ENCODE data around the gene UAP1L1.
"Not testable (repeated sequence)": the region's sequence is repeated elsewhere in the genome, so short reads cannot be mapped to it uniquely, and the experiment has no call there.

Gene UAP1L1, protein sequence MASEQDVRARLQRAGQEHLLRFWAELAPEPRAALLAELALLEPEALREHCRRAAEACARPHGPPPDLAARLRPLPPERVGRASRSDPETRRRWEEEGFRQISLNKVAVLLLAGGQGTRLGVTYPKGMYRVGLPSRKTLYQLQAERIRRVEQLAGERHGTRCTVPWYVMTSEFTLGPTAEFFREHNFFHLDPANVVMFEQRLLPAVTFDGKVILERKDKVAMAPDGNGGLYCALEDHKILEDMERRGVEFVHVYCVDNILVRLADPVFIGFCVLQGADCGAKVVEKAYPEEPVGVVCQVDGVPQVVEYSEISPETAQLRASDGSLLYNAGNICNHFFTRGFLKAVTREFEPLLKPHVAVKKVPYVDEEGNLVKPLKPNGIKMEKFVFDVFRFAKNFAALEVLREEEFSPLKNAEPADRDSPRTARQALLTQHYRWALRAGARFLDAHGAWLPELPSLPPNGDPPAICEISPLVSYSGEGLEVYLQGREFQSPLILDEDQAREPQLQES

DNA sequence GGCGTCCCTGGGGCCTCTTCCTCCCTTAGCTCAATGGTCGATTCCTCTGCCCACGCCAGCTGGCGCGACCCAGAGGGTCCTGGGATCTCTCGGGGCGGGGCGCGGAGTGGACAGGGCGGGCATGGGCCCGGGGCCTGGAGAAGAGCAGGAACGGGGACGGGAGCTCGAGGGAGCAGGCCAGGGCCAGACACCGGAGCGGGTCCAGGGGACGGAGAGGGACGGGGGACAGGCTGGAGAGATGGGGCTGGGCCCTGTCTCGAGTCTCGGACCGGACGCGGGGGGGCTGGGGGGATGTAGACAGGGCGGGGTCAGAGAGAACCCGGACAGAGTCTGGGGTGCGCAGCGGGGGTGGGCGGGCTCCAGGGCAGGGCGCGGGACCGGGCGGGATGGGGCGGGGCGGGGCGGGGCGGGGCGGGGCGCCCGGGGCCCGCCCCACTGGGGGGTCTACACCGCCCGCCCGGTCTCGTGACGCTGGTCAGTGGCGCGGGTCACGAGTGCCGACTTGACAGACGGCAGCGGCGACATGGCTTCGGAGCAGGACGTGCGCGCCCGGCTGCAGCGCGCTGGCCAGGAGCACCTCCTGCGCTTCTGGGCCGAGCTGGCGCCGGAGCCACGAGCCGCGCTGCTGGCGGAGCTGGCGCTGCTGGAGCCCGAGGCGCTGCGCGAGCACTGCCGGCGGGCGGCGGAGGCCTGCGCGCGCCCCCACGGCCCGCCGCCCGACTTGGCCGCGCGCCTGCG, at the start of gene UAP1L1:
TSS of gene UAP1L1 (plus strand) at position 508 of the 738 bp plus-strand sequence. CDS start at position 524, 16 bp downstream.
- no peak for DNase-seq (ENCODE audit: low spot score)

DNA sequence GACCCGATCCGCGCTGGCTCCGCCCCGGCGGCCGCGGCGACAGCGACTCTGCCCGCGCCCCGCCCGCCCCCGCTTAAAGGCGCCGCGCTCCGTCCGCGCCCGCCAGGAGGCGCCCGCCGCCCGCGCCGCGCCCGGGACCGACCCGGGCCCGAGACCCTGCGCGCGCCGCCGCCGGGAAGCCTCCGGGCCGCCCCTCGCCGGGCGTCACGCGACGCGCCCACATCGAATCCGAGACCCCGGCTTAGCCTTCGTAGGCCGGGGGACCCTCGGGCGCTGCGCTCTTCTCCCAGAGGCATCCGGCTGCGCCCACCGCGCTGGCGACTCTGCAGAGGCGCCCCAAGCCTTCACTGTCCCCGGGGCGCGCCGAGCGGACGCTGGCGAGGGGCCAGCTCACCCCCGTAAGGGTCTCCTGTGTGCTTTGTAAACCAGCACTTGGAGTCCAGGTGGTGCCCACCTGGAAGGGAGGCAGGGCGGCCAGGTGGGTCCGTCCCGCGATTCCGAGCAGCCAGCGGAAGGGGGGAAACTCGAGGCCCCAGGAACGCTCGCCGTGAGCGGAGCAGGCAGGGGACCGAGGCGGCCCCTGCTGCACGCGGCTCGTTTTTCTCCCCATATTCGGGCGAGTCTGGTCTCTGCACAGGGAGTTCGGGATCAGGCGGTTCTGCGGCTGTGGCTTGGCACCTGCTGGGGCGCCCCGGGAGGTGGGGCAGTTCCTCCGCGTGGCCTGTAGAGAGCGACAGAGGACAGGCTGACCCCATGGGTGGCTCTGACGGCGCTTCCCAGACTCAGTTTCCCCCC, 48.9 kb upstream of the UAP1L1 start:
- DNase-seq (ENCODE audit: low spot score): peak; percentile 77

- DNase-seq (ENCODE audit: low spot score): peak; percentile 81
Measured at GRCh38 chr9:137029058-137029936, 48.0 kb upstream of the UAP1L1 start.

DNA sequence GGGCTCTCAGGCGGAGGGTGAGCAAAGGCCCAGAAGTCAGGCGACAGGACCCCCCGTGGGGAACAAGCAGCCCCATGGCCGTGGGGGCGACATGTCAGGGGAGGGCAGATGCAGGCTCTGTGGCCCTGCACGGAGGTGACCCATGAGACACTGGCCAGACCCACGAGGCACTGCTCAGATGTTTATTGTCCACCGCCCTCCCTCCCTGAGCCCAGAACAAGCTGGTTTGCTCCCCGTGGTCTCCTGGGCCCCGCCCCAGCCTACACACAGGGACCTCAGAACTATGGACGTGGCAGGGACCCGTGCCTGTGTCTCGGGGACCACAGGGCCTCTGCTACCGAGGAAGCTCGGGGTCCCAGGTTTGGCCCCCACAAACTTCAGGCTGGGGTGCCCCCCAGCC, 47.3 kb upstream of the UAP1L1 start:
- no peak for DNase-seq (ENCODE audit: low spot score)

- DNase-seq (ENCODE audit: low spot score): no peak
Measured at GRCh38 chr9:137030538-137031527, 46.5 kb upstream of the UAP1L1 start.

DNA sequence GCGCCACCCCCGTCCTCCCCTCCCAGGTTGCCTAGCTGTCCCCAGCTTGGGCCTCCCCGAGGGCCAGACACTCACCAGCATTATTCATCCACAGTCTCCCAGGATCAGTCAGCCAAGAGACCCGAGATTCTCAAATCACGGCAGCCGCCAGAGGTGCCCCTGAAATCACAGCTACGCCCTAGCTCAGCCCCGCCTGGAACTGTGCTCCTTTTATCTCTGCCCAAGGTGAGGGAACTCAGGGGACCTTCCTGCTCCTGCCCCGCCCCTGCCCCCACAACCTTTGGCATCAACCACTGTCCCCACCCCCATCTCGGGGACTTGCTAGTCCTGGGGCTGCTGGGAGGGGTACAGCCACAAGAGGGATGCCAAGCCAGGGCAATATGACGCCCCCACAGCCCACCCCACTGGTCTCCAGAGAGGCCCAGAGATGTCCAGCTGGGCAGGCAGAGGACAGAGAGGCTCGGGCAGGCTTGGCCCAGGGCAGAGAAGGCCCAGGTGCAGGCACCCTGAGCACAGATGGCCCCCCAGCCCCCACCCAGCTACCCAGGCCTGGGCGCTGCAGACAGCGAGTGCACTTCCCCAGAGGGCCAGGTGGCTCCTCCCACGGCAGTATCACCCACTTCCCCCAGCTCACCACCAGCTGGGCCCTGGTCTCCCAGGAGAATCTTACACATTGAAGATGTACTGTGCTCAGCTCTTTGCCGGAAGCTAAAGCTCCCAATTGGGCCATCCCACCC, 45.2 kb upstream of the UAP1L1 start, which contains the start of gene FUT7:
TSS of gene FUT7 (minus strand) at position 185 of the 737 bp plus-strand sequence. CDS start at position 88, 97 bp downstream.
- DNase-seq (ENCODE audit: low spot score): no peak

DNA sequence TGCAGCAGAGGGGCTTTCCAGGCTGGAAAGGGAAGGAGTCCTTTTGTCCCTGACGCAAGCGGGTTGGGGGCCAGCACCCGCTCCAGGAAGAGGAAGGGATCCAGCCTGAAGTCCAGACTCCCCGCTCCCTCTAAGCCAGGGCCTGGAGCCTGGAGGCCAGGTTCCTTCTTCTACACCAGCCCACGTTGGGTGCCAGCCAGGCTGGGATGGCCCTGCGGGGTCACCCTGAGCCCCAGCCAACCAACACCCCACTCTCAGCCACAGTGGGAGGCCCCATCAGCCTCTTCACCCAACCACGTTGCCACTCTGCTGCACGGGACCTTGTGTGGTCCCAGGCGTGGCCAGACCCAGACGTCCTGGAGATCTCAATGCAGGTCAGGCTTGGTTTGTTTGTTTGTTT, 44.5 kb upstream of the UAP1L1 start:
- no peak for DNase-seq (ENCODE audit: low spot score)

- DNase-seq (ENCODE audit: low spot score): not testable (repeated sequence)
Measured at GRCh38 chr9:137033481-137033880, 43.8 kb upstream of the UAP1L1 start.

DNA sequence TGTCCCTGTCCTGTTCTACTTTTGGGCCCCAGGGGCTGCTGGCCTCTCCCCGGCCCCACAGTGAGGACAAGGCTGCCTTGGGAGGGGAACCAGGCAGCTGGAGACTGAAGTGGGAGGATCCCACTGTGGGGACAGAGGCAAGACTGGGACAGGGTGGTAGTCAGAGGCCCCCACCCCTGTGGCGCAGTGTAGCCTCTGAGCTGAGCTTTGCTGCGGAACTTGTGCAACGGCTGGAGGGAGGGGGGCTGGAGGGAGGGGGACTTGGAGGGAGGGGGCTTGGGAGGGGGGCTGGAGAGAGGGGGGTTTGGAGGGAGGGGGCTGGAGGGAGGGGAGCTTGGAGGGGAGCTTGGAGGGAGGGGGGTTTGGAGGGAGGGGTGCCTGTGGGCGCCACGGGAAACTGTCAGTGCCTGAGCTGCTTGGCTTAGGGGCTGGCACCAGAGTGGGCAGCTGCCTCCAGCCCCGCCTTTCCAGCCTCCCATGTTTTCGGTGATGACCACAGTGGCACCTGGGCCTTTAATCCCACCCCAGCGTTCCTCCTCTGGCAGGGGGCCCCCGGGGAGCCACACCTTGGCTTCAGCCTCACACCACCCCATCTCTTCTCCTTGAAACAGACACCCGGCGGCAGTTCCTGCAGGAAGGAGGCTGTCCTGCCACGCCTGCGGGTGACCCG, 43.1 kb upstream of the UAP1L1 start:
- DNase-seq (ENCODE audit: low spot score): no peak

- peak; percentile 88 for DNase-seq (ENCODE audit: low spot score)
Measured at GRCh38 chr9:137034709-137035506, 42.4 kb upstream of the UAP1L1 start.

GRCh38 chr9:137035507-137035834, 41.8 kb upstream of the UAP1L1 start:
- DNase-seq (ENCODE audit: low spot score): no peak

DNA sequence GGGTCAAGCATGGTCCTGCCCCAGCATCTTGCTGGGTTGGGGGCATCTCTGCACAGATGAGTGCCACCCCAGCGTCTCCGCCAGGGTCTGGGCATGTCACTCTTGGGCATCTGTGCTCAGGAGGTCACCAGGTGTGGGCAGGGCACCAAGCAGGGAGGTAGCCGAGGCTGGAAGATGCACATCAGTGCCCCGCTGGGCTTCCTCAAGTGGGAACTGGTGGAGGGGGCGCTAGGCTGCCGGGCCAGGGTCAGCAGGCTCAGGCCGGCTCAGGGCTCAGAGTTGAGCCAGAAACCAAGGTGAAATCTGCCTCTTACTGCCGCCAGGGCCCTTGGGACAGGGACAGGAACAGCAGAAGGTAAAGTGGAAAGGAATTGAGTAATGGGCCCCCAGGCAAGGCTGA, 41.4 kb upstream of the UAP1L1 start:
- DNase-seq (ENCODE audit: low spot score): no peak

GRCh38 chr9:137037035-137037434, 40.3 kb upstream of the UAP1L1 start:
- DNase-seq (ENCODE audit: low spot score): no peak

DNA sequence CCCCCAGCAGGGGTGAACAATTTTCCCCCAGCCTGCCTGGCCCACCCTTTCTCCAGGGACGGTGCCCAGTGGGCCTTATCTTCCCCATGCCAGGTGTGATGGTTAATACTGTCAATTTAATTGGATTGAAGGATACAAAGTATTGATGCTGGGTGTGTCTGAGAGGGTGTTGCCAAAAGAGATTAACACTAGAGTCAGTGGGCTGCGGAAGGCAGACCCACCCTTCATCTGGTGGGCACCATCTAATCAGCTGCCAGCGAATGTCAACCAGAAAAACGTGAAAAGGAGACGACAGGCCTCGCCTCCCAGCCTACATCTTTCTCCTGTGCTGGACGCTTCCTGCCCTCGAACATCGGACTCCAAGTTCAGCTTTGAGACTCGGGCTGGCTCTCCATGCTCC, 39.8 kb upstream of the UAP1L1 start:
- DNase-seq (ENCODE audit: low spot score): no peak

DNA sequence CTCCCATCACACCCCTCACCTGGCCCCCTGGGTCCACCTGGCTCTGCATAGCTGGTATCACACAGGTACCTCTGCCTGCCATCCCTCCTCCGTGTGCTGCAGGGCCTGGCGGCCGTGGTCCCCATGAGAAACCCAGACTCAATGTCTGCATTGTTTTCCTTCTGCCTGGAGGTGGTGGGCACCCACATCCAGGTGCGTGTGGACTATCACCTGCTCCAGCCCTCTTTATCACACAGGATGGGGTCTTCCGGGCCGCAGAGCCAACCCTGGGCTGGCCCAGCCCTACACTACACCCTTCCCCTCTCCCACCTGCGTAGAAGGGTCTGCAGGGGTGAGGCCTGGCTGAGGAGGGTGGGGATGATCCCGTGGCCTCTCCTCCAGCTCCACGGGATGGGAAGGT, 38.4 kb upstream of the UAP1L1 start:
- DNase-seq (ENCODE audit: low spot score): no peak

GRCh38 chr9:137039611-137040366, 37.5 kb upstream of the UAP1L1 start:
- DNase-seq (ENCODE audit: low spot score): no peak

DNA sequence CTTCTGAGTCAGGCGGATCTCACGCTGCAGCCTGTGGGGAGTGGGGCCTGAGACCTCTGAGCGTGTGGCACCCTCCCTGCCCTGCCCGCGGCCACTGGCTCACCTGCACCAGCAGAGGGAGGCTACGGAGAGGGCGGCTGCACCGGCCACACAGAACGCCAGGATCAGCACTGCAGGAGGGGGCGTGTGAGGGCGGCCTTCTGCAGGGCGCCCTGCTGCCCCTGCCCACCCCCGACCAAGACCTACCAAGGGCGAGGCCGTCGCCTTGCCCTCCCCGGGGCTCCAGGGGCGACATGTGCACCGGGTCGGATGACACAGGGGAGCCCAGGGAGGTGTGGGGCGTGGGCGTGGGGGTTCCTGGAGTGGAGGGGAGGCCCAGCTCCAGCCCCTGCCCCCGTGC, 36.7 kb upstream of the UAP1L1 start:
- DNase-seq (ENCODE audit: low spot score): no peak
